AG08395 (cell line): ENCODE data around the gene MEDAG.

Experiments
- DNase-seq: peaks from one replicate; pipeline ENCODE4 v3.0.0; 2012; ENCODE audit warnings: mixed read lengths, low spot score

MEDAG gene

DNA sequence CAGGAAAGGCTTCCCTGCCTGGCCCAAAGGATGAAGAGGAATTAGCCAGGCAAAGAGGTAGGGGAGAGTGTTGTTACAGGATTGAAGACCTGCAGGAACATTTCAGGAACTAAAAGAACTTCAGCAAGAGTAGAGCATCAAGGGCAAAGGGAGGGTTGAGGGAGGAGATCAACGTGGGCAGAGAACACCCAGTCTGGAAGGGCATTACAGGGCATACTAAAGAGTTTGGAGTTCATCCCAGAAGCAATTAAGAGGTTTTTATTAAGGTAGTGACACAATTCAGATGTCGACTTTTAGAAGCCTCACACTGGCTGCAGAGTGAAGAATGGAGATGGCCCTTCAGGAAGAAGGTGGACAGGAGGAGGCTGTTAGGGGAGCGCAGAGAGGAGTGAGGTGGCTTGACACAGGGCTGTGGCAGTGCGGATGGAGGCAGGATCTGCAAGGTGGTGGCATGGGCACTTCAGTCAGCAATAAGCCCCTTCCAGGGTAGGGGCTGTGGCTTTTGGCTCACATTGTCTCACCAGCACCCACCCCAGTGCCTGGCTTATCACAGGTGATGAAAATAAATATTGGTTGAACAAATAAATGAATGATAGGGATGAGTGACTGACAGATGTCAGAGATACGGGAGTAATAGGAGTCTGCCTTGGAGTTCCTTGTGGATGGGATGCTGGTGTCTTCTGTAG, 51.3 kb downstream of the MEDAG start:
- no peak for DNase-seq

DNA sequence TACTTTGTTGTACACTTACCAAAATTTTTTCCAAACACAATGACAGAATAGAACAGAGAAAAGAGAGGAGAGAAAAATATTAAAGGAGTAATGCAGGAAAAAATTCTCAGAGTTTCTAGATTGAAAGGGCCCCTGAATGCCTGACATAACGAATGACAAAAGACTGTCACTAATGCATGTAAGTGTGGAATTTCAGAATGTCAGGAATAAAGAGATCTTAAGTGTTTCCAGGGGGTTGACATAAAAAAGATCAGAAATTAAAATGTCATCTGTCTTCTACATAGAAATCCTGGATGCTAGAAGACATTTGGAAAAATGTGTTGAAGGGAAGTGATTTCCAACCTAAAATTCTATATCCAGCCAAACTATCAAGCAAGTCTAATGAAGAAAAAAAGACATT, 53.6 kb downstream of the MEDAG start:
- DNase-seq: no peak

GRCh38 chr13:30963791-30964190, 57.7 kb downstream of the MEDAG start:
- peak; percentile 48 for DNase-seq

GRCh38 chr13:30965380-30965779, 59.3 kb downstream of the MEDAG start:
- no peak for DNase-seq

GRCh38 chr13:30966101-30966500, 60.0 kb downstream of the MEDAG start:
- DNase-seq: peak; percentile 22

DNA sequence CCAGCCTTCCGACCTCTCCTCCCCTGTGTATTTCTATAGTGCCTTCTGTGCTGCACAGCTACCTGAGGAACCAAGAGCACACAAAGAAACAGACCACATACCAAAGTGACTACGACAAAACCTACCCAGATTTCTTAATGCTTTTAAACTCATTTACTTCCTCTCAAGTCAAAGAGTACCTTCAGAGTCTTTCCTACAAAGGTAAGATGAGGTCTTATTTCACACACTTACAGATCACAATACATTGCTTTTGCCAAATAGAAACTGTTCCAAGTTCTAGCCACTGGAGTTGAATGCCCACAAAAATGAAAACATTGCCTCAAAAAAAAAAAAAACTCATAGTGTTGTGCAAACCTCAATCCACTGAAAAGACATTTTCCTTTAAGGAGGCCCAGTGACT, 62.8 kb downstream of the MEDAG start:
- DNase-seq: peak; percentile 58

DNA sequence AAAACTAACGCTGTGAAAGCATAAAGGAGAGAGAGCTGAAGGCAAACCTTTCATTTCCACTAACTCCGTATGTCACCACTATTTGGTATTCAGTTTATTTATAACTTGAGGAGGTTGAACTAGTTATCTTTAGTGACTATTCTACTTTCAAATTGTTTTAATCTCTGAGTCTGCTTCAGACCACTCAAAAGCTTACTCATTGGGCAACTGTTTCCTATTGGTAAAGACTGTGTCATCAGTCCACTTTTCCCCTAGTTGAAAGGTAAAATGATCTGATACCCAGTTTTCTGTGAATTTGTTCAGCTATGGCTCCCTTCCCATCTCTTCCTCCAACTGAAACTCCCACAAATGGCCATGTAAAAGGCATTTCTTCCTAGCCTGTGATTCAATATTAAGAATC, 65.5 kb downstream of the MEDAG start:
- no peak for DNase-seq

- no peak for DNase-seq
These were observed 66.9 kb downstream of the MEDAG start for GRCh38 chr13:30972888-30973377.

- no peak for DNase-seq
These were observed 68.3 kb downstream of the MEDAG start for GRCh38 chr13:30974350-30974749.
